ENCODE data around the gene HAGHL.

Gene HAGHL

DNA sequence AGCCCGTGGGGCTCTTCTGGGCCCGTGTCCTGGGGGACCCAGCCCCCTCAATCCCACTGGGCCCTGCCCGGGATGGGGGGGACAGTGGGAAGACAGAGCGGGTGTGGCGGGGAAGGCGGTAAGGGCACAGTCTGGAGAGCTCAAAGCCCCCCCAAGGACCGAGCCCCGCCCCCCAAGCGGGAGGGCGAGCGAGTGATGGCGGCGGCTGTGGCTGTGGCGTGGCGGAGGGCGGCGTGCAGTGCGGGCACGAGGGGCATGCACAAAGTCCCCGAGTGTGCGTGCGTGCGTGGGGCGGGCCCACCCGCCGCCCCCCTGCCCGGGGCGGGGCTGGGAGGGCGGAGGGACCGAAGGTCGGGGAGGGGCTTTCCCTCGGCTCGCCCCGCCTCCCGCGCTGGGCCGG lies 33.1 kb upstream of the HAGHL start:
- Histone ChIP-seq H3K27me3 (ENCODE audit: control insufficient read depth, insufficient read depth, low read length) (peaks cover 42% of the 10 kb centered on the region), H3K4me3 (ENCODE audit: low read length) (no peak overlapping the region)

DNA sequence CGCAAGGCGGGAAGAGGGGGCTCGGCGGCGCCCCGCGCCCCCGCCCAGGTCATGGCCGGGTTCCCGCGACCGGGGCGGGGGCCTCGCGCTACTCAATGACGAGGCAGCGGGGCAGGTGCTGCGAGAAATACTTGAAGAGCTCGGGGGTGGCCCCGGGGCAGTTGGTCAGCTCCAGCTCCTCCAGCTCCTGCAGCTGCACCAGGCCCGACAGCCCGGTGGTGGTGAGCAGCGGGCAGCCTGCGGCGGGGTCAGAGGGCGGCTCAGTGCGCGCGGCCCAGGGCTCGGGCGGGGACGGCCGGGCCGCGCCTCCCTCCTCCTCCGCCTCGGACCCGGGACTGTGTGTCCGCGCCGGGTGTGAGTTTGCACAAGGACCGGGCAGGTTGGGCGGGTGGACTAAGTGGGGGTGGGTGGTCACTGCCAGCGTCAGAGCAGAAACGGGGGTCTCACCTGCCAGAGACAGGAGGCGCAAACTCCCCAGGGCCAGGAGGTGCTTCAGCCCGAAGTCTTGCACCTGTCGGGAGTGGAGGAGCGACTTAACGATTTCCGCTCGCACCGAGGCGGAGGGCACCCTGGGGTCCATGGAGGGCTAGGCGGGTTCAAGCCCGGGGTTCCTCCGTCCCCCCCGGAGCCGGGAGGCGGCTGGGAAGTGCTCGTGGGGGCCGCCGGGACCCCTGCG lies 32.6 kb upstream of the HAGHL start:
- Histone ChIP-seq H3K27me3 (ENCODE audit: control insufficient read depth, insufficient read depth, low read length) (peaks cover 47% of the 10 kb centered on the region), H3K36me3 (ENCODE audit: control insufficient read depth, insufficient read depth, low read length) (no peaks in the 10 kb centered on the region), H3K4me3 (ENCODE audit: low read length) (no peak overlapping the region), H3K9me3 (ENCODE audit: control insufficient read depth, low read length) (no peaks in the 10 kb centered on the region), H3K9ac (ENCODE audit: low read length) (no peak overlapping the region), H3K4me1 (ENCODE audit: control insufficient read depth, insufficient read depth, low read length) (peaks cover 28% of the 10 kb centered on the region)

More for the DNA sequence above, 33.1 kb upstream of the HAGHL start:
- no peaks in the 10 kb centered on the region for H3K9me3 ChIP-seq (ENCODE audit: control insufficient read depth, low read length)
- H3K4me1 ChIP-seq (ENCODE audit: control insufficient read depth, insufficient read depth, low read length), result peaks cover 33% of the 10 kb centered on the region
- no peaks in the 10 kb centered on the region for H3K36me3 ChIP-seq (ENCODE audit: control insufficient read depth, insufficient read depth, low read length)
- no peak overlapping the region for H3K9ac ChIP-seq (ENCODE audit: low read length)

- H3K4me3 ChIP-seq (ENCODE audit: low read length), result no peak overlapping the region
- H3K9ac ChIP-seq (ENCODE audit: low read length), result no peak overlapping the region
- H3K27me3 ChIP-seq (ENCODE audit: control insufficient read depth, insufficient read depth, low read length), result peaks cover 53% of the 10 kb centered on the region
- H3K9me3 ChIP-seq (ENCODE audit: control insufficient read depth, low read length), result no peaks in the 10 kb centered on the region
- no peaks in the 10 kb centered on the region for H3K36me3 ChIP-seq (ENCODE audit: control insufficient read depth, insufficient read depth, low read length)
- H3K4me1 ChIP-seq (ENCODE audit: control insufficient read depth, insufficient read depth, low read length), result peaks cover 22% of the 10 kb centered on the region
Measured at GRCh38 chr16:694863-695354, 32.0 kb upstream of the HAGHL start.

- no peak overlapping the region for H3K9ac ChIP-seq (ENCODE audit: low read length)
- peaks cover 59% of the 10 kb centered on the region for H3K27me3 ChIP-seq (ENCODE audit: control insufficient read depth, insufficient read depth, low read length)
- H3K36me3 ChIP-seq (ENCODE audit: control insufficient read depth, insufficient read depth, low read length), result no peaks in the 10 kb centered on the region
- peaks cover 19% of the 10 kb centered on the region for H3K4me1 ChIP-seq (ENCODE audit: control insufficient read depth, insufficient read depth, low read length)
- H3K9me3 ChIP-seq (ENCODE audit: control insufficient read depth, low read length), result no peaks in the 10 kb centered on the region
- H3K4me3 ChIP-seq (ENCODE audit: low read length), result no peak overlapping the region
Measured at GRCh38 chr16:695355-696089, 31.4 kb upstream of the HAGHL start.

DNA sequence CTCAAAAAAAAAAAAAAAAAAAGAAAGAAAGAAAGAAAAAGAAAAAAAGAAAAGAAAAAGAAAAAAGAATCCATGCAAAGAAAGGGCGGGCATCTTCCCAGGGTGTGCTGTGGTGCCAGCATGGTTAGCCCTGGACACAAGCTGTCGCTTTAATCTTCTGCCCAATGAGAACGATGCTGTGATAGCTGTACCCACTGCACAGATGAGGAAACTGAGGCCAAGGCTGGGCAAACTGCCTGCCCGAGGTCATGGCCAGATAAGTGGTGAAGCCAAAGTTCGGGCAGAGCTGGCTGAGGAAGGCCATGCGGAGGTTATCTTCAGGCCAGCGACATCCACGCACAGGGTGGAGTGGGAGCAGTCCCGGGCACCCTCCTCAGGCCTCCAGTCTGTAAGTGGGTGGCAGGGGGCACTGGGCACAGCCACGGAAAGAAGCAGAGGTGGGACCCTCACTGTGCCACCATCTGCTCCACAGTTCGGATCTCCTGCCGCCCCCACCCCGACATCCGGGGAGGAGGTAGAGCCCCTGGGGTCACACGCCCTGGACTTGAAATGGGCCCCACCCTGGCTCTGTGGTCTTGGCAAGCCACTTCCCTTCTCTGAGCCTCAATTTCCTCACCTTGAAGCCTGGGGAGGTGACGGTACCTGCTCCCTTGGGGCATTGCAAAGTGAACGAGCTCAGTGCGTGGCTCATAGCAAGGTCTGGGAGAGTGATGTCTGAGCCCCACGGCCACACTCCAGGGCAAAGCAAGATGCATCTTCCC lies 27.8 kb upstream of the HAGHL start:
- peaks cover 71% of the 10 kb centered on the region for H3K27me3 ChIP-seq (ENCODE audit: control insufficient read depth, insufficient read depth, low read length)
- no peak overlapping the region for H3K4me3 ChIP-seq (ENCODE audit: low read length)
- H3K4me1 ChIP-seq (ENCODE audit: control insufficient read depth, insufficient read depth, low read length), result peaks cover 16% of the 10 kb centered on the region
- H3K36me3 ChIP-seq (ENCODE audit: control insufficient read depth, insufficient read depth, low read length), result no peaks in the 10 kb centered on the region
- H3K9ac ChIP-seq (ENCODE audit: low read length), result no peak overlapping the region
- H3K9me3 ChIP-seq (ENCODE audit: control insufficient read depth, low read length), result no peaks in the 10 kb centered on the region

GRCh38 chr16:700684-701584 lies 26.0 kb upstream of the HAGHL start:
- peaks cover 4% of the 10 kb centered on the region for H3K4me1 ChIP-seq (ENCODE audit: control insufficient read depth, insufficient read depth, low read length)
- H3K27me3 ChIP-seq (ENCODE audit: control insufficient read depth, insufficient read depth, low read length), result peaks cover 65% of the 10 kb centered on the region
- H3K4me3 ChIP-seq (ENCODE audit: low read length), result no peak overlapping the region
- H3K9ac ChIP-seq (ENCODE audit: low read length), result no peak overlapping the region
- H3K36me3 ChIP-seq (ENCODE audit: control insufficient read depth, insufficient read depth, low read length), result no peaks in the 10 kb centered on the region
- H3K9me3 ChIP-seq (ENCODE audit: control insufficient read depth, low read length), result no peaks in the 10 kb centered on the region

- H3K9me3 ChIP-seq (ENCODE audit: control insufficient read depth, low read length), result no peaks in the 10 kb centered on the region
- H3K27me3 ChIP-seq (ENCODE audit: control insufficient read depth, insufficient read depth, low read length), result peaks cover 75% of the 10 kb centered on the region
- H3K4me3 ChIP-seq (ENCODE audit: low read length), result no peak overlapping the region
- H3K4me1 ChIP-seq (ENCODE audit: control insufficient read depth, insufficient read depth, low read length), result peaks cover 4% of the 10 kb centered on the region
- H3K36me3 ChIP-seq (ENCODE audit: control insufficient read depth, insufficient read depth, low read length), result no peaks in the 10 kb centered on the region
- H3K9ac ChIP-seq (ENCODE audit: low read length), result no peak overlapping the region
Measured at GRCh38 chr16:702341-702740, 24.6 kb upstream of the HAGHL start.

- H3K27me3 ChIP-seq (ENCODE audit: control insufficient read depth, insufficient read depth, low read length), result peaks cover 84% of the 10 kb centered on the region
- H3K36me3 ChIP-seq (ENCODE audit: control insufficient read depth, insufficient read depth, low read length), result no peaks in the 10 kb centered on the region
- no peaks in the 10 kb centered on the region for H3K9me3 ChIP-seq (ENCODE audit: control insufficient read depth, low read length)
- no peak overlapping the region for H3K4me3 ChIP-seq (ENCODE audit: low read length)
- H3K9ac ChIP-seq (ENCODE audit: low read length), result no peak overlapping the region
- peaks cover 4% of the 10 kb centered on the region for H3K4me1 ChIP-seq (ENCODE audit: control insufficient read depth, insufficient read depth, low read length)
Measured at GRCh38 chr16:703406-703805, 23.5 kb upstream of the HAGHL start.

DNA sequence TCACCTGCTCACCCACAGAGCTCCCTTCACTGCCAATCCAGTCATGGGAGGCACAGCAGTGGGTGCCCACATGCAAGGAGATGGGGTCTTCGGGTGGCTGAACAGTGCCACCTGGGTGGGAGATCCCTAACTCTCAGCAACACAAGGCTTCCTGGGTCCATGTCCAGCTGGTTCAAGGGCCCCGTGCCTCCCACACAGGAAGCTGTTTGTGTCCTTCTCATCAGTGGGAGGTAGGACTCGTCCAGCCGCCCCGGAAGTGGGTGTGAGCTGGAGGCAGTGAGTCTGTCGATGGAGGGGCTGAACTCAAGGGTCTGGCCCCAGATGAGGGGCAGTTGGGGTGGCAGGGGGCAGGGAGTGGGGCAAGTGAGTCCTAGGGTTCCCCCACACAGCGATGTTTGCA lies 22.9 kb upstream of the HAGHL start:
- Histone ChIP-seq H3K36me3 (ENCODE audit: control insufficient read depth, insufficient read depth, low read length) (no peaks in the 10 kb centered on the region), H3K4me3 (ENCODE audit: low read length) (no peak overlapping the region), H3K4me1 (ENCODE audit: control insufficient read depth, insufficient read depth, low read length) (peaks cover 4% of the 10 kb centered on the region), H3K9me3 (ENCODE audit: control insufficient read depth, low read length) (no peaks in the 10 kb centered on the region), H3K9ac (ENCODE audit: low read length) (no peak overlapping the region), H3K27me3 (ENCODE audit: control insufficient read depth, insufficient read depth, low read length) (peaks cover 89% of the 10 kb centered on the region)

DNA sequence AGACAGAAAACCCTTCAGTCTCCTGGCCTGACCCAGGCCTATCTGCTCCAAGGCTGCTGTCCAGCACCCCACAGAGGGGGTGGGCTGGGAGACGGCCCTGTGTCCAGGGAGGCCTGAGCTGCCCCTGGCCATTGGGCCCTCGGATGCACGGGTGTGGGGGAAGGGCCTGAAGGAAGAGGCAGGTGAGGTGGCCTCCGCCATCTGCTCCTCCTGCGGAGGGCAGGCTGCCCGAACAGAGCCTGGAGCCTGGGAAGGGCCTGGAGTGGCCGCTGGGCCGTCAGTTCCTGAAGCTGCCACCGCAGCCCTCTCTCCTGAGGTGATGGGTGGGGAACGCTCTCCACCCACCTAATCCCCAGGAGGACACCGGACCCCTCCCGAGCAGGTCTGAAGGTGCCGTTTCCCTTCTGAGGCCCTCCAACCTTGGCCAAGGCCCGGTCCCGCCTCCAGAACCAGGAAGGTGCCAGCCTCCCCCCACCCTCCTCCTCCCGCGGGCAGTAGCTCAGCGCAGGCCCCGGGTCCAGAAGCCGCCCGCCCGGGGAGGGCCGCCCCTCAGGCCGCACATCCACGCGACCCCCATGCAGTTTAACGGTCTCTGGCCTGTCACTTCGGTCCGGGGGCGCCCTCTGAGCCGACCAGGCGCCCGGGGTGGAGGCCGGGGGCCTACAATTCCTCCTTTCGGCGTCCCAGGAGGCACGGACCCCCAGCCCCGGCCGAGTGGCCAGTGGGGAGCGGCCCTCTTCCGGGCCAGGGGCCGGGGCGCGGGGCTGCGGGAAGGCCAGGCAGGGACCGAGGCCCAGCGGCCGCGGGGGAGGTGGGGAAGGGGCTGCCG lies 22.1 kb upstream of the HAGHL start:
- Histone ChIP-seq H3K36me3 (ENCODE audit: control insufficient read depth, insufficient read depth, low read length) (no peaks in the 10 kb centered on the region), H3K4me1 (ENCODE audit: control insufficient read depth, insufficient read depth, low read length) (peaks cover 4% of the 10 kb centered on the region), H3K4me3 (ENCODE audit: low read length) (no peak overlapping the region), H3K9ac (ENCODE audit: low read length) (no peak overlapping the region), H3K27me3 (ENCODE audit: control insufficient read depth, insufficient read depth, low read length) (peaks cover 89% of the 10 kb centered on the region), H3K9me3 (ENCODE audit: control insufficient read depth, low read length) (no peaks in the 10 kb centered on the region)

Data from mucosa of stomach (tissue), 1 donor.